Stimulated activated CD8-positive, alpha-beta memory T cell treated with anti-CD3 and anti-CD28 coated beads, Interleukin-7, amount 100 ng/mL, for 24 hours (primary cell): Measurements from ENCODE around the gene JSRP1.

Experiments used
- DNase-seq: peaks from one replicate; pipeline ENCODE4 v3.0.0-alpha.2; 2020; ENCODE audit warnings: low read depth

JSRP1 gene

GRCh38 chr19:2232286-2233151, 23.7 kb downstream of the JSRP1 start:
- DNase-seq = no peak

- DNase-seq = no peak
Observed at GRCh38 chr19:2231621-2232221, 24.5 kb downstream of the JSRP1 start.

DNA sequence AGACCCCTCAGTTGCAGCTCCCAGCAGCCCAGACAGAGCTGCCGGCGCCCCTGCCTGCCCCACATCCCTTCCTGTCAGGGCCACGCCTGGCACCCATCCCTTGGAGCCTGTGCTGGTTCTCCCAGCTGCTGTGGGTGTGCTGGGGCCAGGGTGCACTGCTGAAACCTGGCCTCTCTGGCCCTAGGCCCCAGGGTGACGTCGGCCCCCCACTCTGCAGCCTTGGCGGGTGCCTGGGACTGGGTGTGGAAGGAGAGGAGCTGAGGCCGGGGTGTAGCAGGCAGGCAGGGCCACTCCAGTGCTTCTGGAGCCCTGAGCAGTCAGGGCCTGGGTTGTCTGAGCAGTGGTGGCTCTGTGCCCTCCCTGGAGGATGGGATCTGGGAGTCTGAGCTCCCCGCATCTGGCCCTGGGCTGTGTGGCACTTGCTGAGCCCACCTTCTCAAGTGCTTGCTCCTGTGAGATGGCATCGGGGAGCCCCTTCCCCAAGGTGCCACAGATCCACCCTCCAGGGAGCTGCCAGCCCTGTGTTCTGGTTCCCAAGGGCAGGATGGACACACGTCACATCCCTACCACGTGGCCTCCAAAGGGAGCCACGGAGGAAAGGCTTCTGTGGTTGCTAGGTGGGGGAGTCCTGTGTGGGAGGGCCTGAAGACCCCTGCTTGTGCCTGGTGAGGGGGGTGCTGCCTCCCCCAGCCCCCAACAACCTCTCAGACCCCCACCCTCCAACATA, 25.2 kb downstream of the JSRP1 start:
- DNase-seq = no peak

GRCh38 chr19:2230033-2230531, 26.1 kb downstream of the JSRP1 start:
- DNase-seq = no peak

GRCh38 chr19:2229103-2230032, 26.8 kb downstream of the JSRP1 start:
- DNase-seq = no peak

GRCh38 chr19:2228157-2229030, 27.8 kb downstream of the JSRP1 start:
- no peak for DNase-seq

- no peak for DNase-seq
Observed at GRCh38 chr19:2227415-2228156, 28.6 kb downstream of the JSRP1 start.

- no peak for DNase-seq
Observed at GRCh38 chr19:2226840-2227360, 29.3 kb downstream of the JSRP1 start.

- DNase-seq = no peak
Observed at GRCh38 chr19:2226051-2226839, 30.0 kb downstream of the JSRP1 start.

DNA sequence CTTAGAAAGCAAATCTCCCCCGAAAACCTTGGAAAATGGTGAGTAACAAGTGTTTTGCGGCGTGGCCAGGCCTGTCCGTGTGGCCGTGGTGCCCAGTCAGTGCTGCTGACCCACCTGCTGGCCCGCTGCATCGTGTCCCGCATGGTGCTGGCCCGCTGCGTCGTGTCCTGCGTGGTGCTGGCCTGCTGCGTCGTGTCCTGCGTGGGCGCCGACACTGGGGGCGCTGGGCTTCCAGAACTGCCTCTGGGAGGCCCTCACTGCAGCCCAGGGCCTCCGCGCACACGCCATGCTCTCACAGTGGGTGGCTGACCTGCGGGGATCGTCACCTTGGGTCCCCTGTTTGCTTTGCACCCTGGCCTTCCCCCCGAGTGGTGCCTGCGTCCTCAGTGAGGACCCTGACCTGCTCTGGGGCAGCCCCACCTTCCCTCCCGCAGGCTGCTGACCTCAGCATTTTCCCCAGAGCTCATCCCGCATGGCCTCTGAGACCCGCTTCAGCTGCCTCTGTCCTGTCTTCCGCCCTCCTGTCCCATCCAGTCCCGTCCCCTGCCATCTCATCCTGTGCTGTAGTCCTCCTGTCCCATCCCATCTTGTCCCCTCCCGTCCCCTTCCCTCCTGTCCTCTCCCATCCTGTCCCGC, 30.7 kb downstream of the JSRP1 start:
- no peak for DNase-seq

GRCh38 chr19:2224754-2225349, 31.4 kb downstream of the JSRP1 start:
- DNase-seq = no peak

- no peak for DNase-seq
Observed at GRCh38 chr19:2223959-2224358, 32.3 kb downstream of the JSRP1 start.

- no peak for DNase-seq
Observed at GRCh38 chr19:2223391-2223790, 32.8 kb downstream of the JSRP1 start.

- DNase-seq = no peak
Observed at GRCh38 chr19:2221918-2222317, 34.3 kb downstream of the JSRP1 start.

- no peak for DNase-seq
Observed at GRCh38 chr19:2221250-2221831, 34.9 kb downstream of the JSRP1 start.

DNA sequence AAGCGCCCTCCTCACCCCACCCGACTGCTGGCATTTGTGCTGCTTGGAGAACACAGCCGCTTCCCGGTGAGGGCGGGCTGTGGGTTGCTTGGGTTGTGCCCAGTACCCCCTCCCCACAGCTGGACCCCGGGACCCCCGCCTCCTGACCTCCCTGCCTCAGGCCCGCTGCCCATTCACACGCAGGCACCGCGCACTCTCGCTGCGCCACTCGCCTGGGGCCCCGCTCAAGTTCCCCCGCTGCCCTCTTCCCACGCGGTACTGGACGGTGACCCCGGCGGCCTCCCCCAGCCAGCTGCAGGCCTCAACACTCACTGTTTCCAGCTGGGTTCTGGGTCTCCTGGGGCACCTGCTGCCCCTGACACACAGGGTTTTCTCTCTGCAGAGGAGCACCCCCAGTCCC, 36.5 kb downstream of the JSRP1 start:
- no peak for DNase-seq

DNA sequence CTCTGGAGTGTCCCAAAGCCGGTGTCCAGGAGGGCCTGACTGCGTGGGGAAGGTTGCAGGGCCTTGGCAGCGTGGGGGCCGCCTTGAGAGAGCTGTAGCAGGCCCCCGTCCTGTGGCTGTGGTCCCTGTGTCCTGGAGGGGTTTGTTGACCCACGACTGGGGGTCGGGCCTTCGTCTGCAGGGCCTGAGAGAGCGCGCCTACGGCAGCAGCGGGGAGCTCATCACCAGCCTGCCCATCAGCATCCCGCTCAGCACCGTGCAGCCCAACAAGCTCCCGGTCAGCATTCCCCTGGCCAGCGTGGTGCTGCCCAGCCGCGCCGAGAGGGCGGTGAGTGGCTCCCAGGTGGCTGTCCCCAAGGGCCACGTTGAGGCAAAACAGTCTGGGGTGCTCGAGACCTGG, 38.6 kb downstream of the JSRP1 start:
- DNase-seq = no peak
